ENCODE data around the gene CD81.

CD81 gene

GRCh38 chr11:2358754-2359442, 18.2 kb upstream of the CD81 start:
- Histone ChIP-seq H3K27me3 (ENCODE audit: low read length) (no peaks in the 10 kb centered on the region), H3K79me2 (ENCODE audit: insufficient read depth, low read length) (no peaks in the 10 kb centered on the region), H4K20me1 (ENCODE audit: low read depth, low read length) (no peaks in the 10 kb centered on the region), H3K4me2 (ENCODE audit: low read depth, low read length, poor library complexity, severe bottlenecking) (no peak overlapping the region), H3K4me3 (ENCODE audit: insufficient read depth, low read length, poor library complexity, severe bottlenecking) (no peak overlapping the region), H3K27ac (ENCODE audit: low read depth, low read length) (no peak overlapping the region), H2AFZ (ENCODE audit: low read depth, low read length, severe bottlenecking) (no peak overlapping the region), H3K9ac (ENCODE audit: low read length) (no peak overlapping the region), H3K9me3 (ENCODE audit: insufficient read depth, low read length) (no peaks in the 10 kb centered on the region), H3K9me2 (replicated peaks; ENCODE audit: insufficient read depth, low read length) (no peaks in the 10 kb centered on the region), H3F3A (ENCODE audit: insufficient read depth) (no peaks in the 10 kb centered on the region), H3K36me3 (ENCODE audit: low read length) (no peaks in the 10 kb centered on the region)
- no peak for TF ChIP-seq EZH2phosphoT487 (conservative IDR thresholded peaks at IDR 0.05; ENCODE audit: low read length)

GRCh38 chr11:2359557-2359956, 17.6 kb upstream of the CD81 start:
- no peaks in the 10 kb centered on the region for H3K36me3 ChIP-seq (ENCODE audit: low read length)
- no peak overlapping the region for H2AFZ ChIP-seq (ENCODE audit: low read depth, low read length, severe bottlenecking)
- H3K9me2 ChIP-seq (replicated peaks; ENCODE audit: insufficient read depth, low read length) = no peaks in the 10 kb centered on the region
- TF ChIP-seq EZH2phosphoT487 (conservative IDR thresholded peaks at IDR 0.05; ENCODE audit: low read length) = no peak
- TF ChIP-seq CTCF (IDR thresholded peaks at IDR 0.05; ENCODE audit: insufficient read depth, low read length, poor library complexity, severe bottlenecking) = no peak
- no peaks in the 10 kb centered on the region for H4K20me1 ChIP-seq (ENCODE audit: low read depth, low read length)
- no peak overlapping the region for H3K4me3 ChIP-seq (ENCODE audit: insufficient read depth, low read length, poor library complexity, severe bottlenecking)
- no peaks in the 10 kb centered on the region for H3F3A ChIP-seq (ENCODE audit: insufficient read depth)
- H3K9ac ChIP-seq (ENCODE audit: low read length) = no peak overlapping the region
- no peaks in the 10 kb centered on the region for H3K9me3 ChIP-seq (ENCODE audit: insufficient read depth, low read length)
- H3K27ac ChIP-seq (ENCODE audit: low read depth, low read length) = no peak overlapping the region
- no peaks in the 10 kb centered on the region for H3K79me2 ChIP-seq (ENCODE audit: insufficient read depth, low read length)
- H3K27me3 ChIP-seq (ENCODE audit: low read length) = no peaks in the 10 kb centered on the region
- H3K4me2 ChIP-seq (ENCODE audit: low read depth, low read length, poor library complexity, severe bottlenecking) = no peak overlapping the region

- H3K9me2 ChIP-seq (replicated peaks; ENCODE audit: insufficient read depth, low read length) = no peaks in the 10 kb centered on the region
- no peaks in the 10 kb centered on the region for H3K27me3 ChIP-seq (ENCODE audit: low read length)
Observed at GRCh38 chr11:2360081-2360642, 16.9 kb upstream of the CD81 start.

More at GRCh38 chr11:2360081-2360642, 16.9 kb upstream of the CD81 start:
- no peak for TF ChIP-seq EZH2phosphoT487 (conservative IDR thresholded peaks at IDR 0.05; ENCODE audit: low read length)
- no peak for TF ChIP-seq CTCF (IDR thresholded peaks at IDR 0.05; ENCODE audit: insufficient read depth, low read length, poor library complexity, severe bottlenecking)
- Histone ChIP-seq H4K20me1 (ENCODE audit: low read depth, low read length) (no peaks in the 10 kb centered on the region), H3K9ac (ENCODE audit: low read length) (no peak overlapping the region), H3K36me3 (ENCODE audit: low read length) (no peaks in the 10 kb centered on the region), H3K79me2 (ENCODE audit: insufficient read depth, low read length) (no peaks in the 10 kb centered on the region), H3K27ac (ENCODE audit: low read depth, low read length) (no peak overlapping the region), H3K4me3 (ENCODE audit: insufficient read depth, low read length, poor library complexity, severe bottlenecking) (no peak overlapping the region), H3K9me3 (ENCODE audit: insufficient read depth, low read length) (no peaks in the 10 kb centered on the region), H3K4me2 (ENCODE audit: low read depth, low read length, poor library complexity, severe bottlenecking) (no peak overlapping the region), H3F3A (ENCODE audit: insufficient read depth) (no peaks in the 10 kb centered on the region), H2AFZ (ENCODE audit: low read depth, low read length, severe bottlenecking) (no peak overlapping the region)

Data from SU-DHL-6 (cell line).